ENCODE results near the gene MANSC4. TPM values are rescaled to one million over a fixed set of nuclear protein-coding genes. Genes with fewer than 3 reads are reported as not detected.

MANSC4 gene
- total and polyA plus RNA-seq, 2 of the 13 experiments (the other 11 are each of a cell fraction or from before 2014, with no cell fraction given) = not detected

GRCh38 chr12:27779920-27780611 lies at the start of gene MANSC4, which contains the start of gene KLHL42 (continued):
- TF ChIP-seq GMEB2 (CRISPR knock-in tag; IDR thresholded peaks at IDR 0.05; ENCODE audit: low read depth) (no peak), ZNF513 (CRISPR knock-in tag; conservative IDR thresholded peaks at IDR 0.05) (no peak), ZNF235 (CRISPR knock-in tag; IDR thresholded peaks at IDR 0.05; ENCODE audit: borderline replicate concordance) (peak; percentile 96; the same call in 1 of the 2 replicates), ZNF549 (CRISPR knock-in tag; IDR thresholded peaks at IDR 0.05) (no peak), POLR2A (IDR thresholded peaks at IDR 0.05; ENCODE audit: insufficient read depth in 1 of 2, low read depth in 2 of 2, low read length in 2 of 2) (peak in 1 of 2 experiments; percentile 46; a peak in 1 of 4 replicates), ZNF225 (CRISPR knock-in tag; IDR thresholded peaks at IDR 0.05) (no peak), TFDP2 (CRISPR knock-in tag; IDR thresholded peaks at IDR 0.05) (peak; percentile 43), SP2 (CRISPR knock-in tag; IDR thresholded peaks at IDR 0.05) (no peak), ZNF710 (CRISPR knock-in tag; IDR thresholded peaks at IDR 0.05; ENCODE audit: borderline replicate concordance) (peak; percentile 37; the same call in 1 of the 2 replicates), RBM39 (IDR thresholded peaks at IDR 0.05; ENCODE audit: low read depth, low read length, poor library complexity, severe bottlenecking) (peak; percentile 82), HES4 (CRISPR knock-in tag; IDR thresholded peaks at IDR 0.05; ENCODE audit: borderline replicate concordance) (no peak; the same call in none of the 2 replicates), ZNF546 (CRISPR knock-in tag; conservative IDR thresholded peaks at IDR 0.05) (0 out of 2 replicates have a peak, but pooled peaks have one; percentile 46)
- TF ChIP-seq, protein P1, sequence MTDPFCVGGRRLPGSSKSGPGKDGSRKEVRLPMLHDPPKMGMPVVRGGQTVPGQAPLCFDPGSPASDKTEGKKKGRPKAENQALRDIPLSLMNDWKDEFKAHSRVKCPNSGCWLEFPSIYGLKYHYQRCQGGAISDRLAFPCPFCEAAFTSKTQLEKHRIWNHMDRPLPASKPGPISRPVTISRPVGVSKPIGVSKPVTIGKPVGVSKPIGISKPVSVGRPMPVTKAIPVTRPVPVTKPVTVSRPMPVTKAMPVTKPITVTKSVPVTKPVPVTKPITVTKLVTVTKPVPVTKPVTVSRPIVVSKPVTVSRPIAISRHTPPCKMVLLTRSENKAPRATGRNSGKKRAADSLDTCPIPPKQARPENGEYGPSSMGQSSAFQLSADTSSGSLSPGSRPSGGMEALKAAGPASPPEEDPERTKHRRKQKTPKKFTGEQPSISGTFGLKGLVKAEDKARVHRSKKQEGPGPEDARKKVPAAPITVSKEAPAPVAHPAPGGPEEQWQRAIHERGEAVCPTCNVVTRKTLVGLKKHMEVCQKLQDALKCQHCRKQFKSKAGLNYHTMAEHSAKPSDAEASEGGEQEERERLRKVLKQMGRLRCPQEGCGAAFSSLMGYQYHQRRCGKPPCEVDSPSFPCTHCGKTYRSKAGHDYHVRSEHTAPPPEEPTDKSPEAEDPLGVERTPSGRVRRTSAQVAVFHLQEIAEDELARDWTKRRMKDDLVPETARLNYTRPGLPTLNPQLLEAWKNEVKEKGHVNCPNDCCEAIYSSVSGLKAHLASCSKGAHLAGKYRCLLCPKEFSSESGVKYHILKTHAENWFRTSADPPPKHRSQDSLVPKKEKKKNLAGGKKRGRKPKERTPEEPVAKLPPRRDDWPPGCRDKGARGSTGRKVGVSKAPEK (CRISPR knock-in tag; IDR thresholded peaks at IDR 0.05; ENCODE audit: borderline replicate concordance) = no peak
- TF ChIP-seq, protein P2, sequence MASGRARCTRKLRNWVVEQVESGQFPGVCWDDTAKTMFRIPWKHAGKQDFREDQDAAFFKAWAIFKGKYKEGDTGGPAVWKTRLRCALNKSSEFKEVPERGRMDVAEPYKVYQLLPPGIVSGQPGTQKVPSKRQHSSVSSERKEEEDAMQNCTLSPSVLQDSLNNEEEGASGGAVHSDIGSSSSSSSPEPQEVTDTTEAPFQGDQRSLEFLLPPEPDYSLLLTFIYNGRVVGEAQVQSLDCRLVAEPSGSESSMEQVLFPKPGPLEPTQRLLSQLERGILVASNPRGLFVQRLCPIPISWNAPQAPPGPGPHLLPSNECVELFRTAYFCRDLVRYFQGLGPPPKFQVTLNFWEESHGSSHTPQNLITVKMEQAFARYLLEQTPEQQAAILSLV (CRISPR knock-in tag; IDR thresholded peaks at IDR 0.05; ENCODE audit: borderline replicate concordance) = 0 out of 2 replicates have a peak, but pooled peaks have one; percentile 49
- TF ChIP-seq, protein P3, sequence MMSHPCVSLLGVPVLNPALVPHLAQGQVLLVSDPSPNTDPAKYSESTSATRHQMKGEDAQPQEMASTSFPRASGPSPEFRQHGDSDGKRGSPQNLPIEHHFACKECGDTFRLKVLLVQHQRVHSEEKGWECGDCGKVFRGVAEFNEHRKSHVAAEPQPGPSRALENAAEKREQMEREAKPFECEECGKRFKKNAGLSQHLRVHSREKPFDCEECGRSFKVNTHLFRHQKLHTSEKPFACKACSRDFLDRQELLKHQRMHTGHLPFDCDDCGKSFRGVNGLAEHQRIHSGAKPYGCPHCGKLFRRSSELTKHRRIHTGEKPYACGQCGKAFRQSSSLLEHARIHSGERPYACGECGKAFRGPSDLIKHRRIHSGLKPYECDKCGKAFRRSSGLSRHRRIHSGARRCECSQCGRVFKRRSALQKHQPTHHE (CRISPR knock-in tag; IDR thresholded peaks at IDR 0.05; ENCODE audit: borderline replicate concordance) = peak; percentile 85; the same call in 1 of the 2 replicates
